Glutamatergic neuron (in vitro differentiated cells): ENCODE measurements around the gene CCSAP. TPM values are rescaled to one million over a fixed set of nuclear protein-coding genes. Genes with fewer than 3 reads are reported as not detected.

Experiments used
- DNase-seq: peaks from one replicate; pipeline ENCODE4 v3.0.0; 2022
- H3K27ac Mint-ChIP-seq: one replicate; pipeline ENCODE4 v1.8.0; 2020; ENCODE audit warnings: mild to moderate bottlenecking, mixed read lengths, inconsistent platforms; ENCODE audit not compliant: unreplicated experiment
- H3K27me3 Mint-ChIP-seq: one replicate; pipeline ENCODE4 v1.8.0; 2020; ENCODE audit warnings: mild to moderate bottlenecking, moderate library complexity, mixed read lengths, inconsistent platforms; ENCODE audit not compliant: unreplicated experiment
- H3K36me3 Mint-ChIP-seq: one replicate; pipeline ENCODE4 v1.8.0; 2020; ENCODE audit warnings: mild to moderate bottlenecking, mixed read lengths, inconsistent platforms; ENCODE audit not compliant: unreplicated experiment
- H3K4me1 Mint-ChIP-seq: one replicate; pipeline ENCODE4 v1.8.0; 2020; ENCODE audit warnings: mild to moderate bottlenecking, low read depth, mixed read lengths, inconsistent platforms; ENCODE audit not compliant: unreplicated experiment
- H3K4me3 Mint-ChIP-seq: one replicate; pipeline ENCODE4 v1.8.0; 2020; ENCODE audit warnings: mild to moderate bottlenecking, mixed read lengths, inconsistent platforms; ENCODE audit not compliant: unreplicated experiment
- H3K9me3 Mint-ChIP-seq: one replicate; pipeline ENCODE4 v1.8.0; 2020; ENCODE audit warnings: mild to moderate bottlenecking, moderate library complexity, mixed read lengths, inconsistent platforms; ENCODE audit not compliant: unreplicated experiment
- total RNA-seq: library from RNA; stranded (reverse); fragmentation: NEBNext Ultra II Directional; extraction: Animal tissue kit (Norgen Biotek cat#: 25700); gene quantifications from one replicate; pipeline ENCODE4 v1.2.1, GENCODE V29; 2021; ENCODE audit not compliant: unreplicated experiment
- TF ChIP-seq, protein P1 (sequence below): fragments of 200-600 bp; sonication (generic); IDR thresholded peaks from one replicate; pipeline ENCODE4 v1.5.0; 2021; ENCODE audit not compliant: partially characterized antibody, unreplicated experiment

Gene CCSAP
- total RNA-seq, 1 donor from 2014 or later: 18.5 TPM

DNA sequence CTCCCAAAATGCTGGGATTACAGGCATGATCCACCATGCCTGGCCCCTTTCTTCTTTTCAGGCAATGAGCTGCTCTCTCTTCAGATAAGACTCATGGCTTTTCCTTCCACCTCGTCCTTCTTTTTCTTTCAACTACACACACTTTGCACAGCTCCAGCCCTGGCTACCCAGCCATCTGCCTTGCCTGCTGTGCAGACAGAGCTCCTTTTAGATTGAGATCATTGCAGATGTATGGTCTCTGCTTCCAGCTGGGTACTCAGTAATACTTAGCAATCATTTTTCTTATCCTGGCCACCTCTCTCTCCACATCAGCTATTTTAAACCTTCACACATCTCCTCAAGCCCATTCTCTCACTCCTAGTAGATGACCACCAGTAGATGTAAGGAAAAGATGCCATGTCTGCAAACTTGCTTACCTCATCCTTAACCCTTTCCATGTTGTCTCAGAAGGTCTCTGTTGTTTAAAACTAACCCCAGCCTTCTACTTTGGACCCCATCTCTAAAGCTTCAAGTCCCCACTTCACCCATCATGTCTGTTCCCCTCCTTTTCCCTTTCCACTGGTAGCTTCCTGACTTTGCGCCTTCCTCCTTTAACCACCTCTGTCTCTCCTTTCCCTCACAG lies 64.6 kb downstream of the CCSAP start:
- no peaks in the 10 kb centered on the region for H3K36me3 Mint-ChIP-seq
- DNase-seq: peak; percentile 31
- no peaks in the 10 kb centered on the region for H3K27me3 Mint-ChIP-seq
- H3K9me3 Mint-ChIP-seq: no peaks in the 10 kb centered on the region
- H3K4me3 Mint-ChIP-seq: no peak overlapping the region
- H3K4me1 Mint-ChIP-seq: peaks cover 15% of the 10 kb centered on the region
- TF ChIP-seq, protein P1, sequence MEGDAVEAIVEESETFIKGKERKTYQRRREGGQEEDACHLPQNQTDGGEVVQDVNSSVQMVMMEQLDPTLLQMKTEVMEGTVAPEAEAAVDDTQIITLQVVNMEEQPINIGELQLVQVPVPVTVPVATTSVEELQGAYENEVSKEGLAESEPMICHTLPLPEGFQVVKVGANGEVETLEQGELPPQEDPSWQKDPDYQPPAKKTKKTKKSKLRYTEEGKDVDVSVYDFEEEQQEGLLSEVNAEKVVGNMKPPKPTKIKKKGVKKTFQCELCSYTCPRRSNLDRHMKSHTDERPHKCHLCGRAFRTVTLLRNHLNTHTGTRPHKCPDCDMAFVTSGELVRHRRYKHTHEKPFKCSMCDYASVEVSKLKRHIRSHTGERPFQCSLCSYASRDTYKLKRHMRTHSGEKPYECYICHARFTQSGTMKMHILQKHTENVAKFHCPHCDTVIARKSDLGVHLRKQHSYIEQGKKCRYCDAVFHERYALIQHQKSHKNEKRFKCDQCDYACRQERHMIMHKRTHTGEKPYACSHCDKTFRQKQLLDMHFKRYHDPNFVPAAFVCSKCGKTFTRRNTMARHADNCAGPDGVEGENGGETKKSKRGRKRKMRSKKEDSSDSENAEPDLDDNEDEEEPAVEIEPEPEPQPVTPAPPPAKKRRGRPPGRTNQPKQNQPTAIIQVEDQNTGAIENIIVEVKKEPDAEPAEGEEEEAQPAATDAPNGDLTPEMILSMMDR: no peak
- H3K27ac Mint-ChIP-seq: no peak overlapping the region

DNA sequence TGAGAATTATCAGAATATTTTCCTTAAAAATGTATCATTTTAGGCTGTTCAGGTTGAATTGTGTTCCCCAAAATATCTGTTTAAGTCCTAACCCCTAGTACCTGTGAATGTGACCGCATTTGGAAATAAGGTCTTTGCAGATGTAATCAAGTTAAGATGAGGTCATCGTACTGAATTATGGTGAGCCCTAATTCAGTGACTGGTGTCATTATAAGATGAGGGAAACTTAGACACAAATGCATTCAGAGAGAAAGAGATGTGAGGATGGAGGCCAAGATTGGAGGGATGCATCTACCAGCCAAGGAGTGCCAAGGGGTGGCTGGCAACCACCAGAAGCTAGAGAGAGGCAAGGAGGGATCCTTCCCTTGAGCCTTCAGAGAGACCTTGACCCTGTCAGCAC lies 67.8 kb downstream of the CCSAP start:
- Mint-ChIP-seq H3K27me3 (peaks cover 7% of the 10 kb centered on the region), H3K4me1 (peaks cover 21% of the 10 kb centered on the region), H3K27ac (no peak overlapping the region), H3K36me3 (no peaks in the 10 kb centered on the region), H3K4me3 (no peak overlapping the region), H3K9me3 (peaks cover 5% of the 10 kb centered on the region)
- TF ChIP-seq, protein P1: no peak
- no peak for DNase-seq

DNA sequence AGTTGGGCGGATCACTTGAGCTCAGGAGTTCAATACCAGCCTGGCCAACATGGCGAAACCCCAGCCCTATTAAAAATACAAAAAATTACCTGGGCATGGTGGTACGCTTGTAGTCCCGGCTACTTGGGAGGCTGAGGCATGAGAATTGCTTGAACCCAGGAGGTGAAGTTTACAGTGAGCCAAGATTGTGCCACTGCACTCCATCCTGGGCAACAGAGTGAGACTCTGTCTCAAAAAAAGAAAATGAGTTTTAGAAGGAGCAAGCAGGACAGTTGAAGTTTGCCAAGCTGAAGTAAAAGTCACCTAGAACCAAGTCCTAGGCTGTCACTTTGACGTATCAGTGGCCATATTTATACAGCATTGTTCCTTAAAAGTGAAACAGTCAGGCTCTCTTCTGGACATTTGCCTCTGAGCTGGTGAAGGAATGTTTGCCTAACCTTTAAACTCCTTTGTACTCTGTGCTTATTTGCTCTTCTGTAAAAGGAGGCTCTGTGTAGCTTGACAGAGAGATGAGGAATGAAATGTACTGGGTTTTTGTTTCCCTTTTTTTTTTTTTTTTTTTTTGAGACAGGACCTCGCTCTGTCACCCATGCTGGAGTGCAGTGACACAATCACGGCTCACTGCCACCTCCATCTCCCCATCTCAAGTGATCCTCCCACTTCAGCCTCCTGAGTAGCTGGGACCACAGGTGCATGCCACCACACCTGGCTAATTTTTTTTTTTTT lies 69.2 kb downstream of the CCSAP start:
- no peaks in the 10 kb centered on the region for H3K36me3 Mint-ChIP-seq
- TF ChIP-seq, protein P1: no peak
- peaks cover 5% of the 10 kb centered on the region for H3K9me3 Mint-ChIP-seq
- peaks cover 17% of the 10 kb centered on the region for H3K4me1 Mint-ChIP-seq
- H3K27me3 Mint-ChIP-seq: peaks cover 7% of the 10 kb centered on the region
- no peak overlapping the region for H3K27ac Mint-ChIP-seq
- DNase-seq: no peak
- H3K4me3 Mint-ChIP-seq: no peak overlapping the region

DNA sequence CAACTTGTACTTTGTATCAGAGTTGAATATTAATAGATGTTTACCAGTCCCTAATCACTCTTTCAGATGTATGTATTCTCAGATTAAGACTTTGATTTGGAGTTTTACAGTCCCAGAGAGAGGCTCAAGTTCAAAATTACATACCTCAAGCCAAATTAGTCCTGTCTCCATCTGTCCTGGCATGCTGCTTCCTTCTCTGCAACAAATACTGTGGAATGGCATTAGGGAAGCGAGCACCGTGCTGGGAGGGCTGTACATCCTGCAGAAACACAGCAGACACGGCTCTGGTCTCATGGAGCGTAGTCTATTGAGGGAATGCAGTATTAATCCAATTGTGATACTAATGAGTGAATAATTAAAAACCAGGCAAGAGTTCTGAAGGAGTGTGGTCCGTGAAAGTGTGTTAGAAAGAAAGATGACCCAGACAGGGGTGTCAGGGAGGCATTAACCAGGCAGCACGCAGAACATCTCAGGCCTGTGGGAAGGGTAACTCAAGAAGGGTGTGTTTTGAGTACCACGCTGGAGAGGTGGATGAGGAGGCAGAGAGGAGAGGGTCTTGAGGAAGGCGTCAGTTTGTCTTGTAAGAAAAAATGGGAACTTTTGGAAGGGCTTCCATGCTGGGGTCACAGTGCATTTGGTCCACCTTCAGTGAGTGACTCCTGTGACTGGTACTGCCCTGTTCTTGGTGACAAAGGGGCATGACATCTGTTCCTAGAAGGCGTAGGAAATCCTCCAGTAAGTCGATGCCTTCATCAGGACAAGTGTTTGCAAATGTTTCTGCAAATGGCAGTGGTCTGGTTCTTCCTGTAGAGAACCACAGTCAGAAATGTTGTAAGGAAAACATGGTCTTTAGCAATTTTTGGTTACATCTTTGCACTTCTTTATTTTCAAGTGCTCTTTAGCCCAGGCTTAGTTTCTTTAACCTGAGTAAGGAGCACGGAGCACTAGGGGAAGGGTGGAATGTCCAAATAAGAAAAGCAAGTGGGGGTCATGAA lies 70.4 kb downstream of the CCSAP start:
- TF ChIP-seq, protein P1: no peak
- H3K4me3 Mint-ChIP-seq: peak overlapping the region; percentile 99
- peaks cover 17% of the 10 kb centered on the region for H3K4me1 Mint-ChIP-seq
- peaks cover 5% of the 10 kb centered on the region for H3K9me3 Mint-ChIP-seq
- peak overlapping the region; percentile 94 for H3K27ac Mint-ChIP-seq
- peaks cover 7% of the 10 kb centered on the region for H3K27me3 Mint-ChIP-seq
- no peak for DNase-seq
- H3K36me3 Mint-ChIP-seq: no peaks in the 10 kb centered on the region
